Stimulated activated CD4-positive, alpha-beta T cell treated with anti-CD3 and anti-CD28 coated beads, Interleukin-12 subunit alpha, Interleukin-12 subunit beta, amount 100 ng/mL, for 24 hours (primary cell): ENCODE measurements around the gene ZNF747.
"Not testable (repeated sequence)": the region's sequence is repeated elsewhere in the genome, so short reads cannot be mapped to it uniquely, and the experiment has no call there.

Experiments
- DNase-seq, 2 experiments: peaks; one replicate each; pipeline ENCODE4 v3.0.0-alpha.2; 2020; ENCODE audit warnings: low read depth in 2 of 2

ZNF747 gene

GRCh38 chr16:30533748-30534367, 800 bp downstream of the ZNF747 start:
- no peak for DNase-seq

GRCh38 chr16:30533146-30533522, 1.5 kb downstream of the ZNF747 start:
- no peak for DNase-seq

- DNase-seq, result no peak
Observed at GRCh38 chr16:30532285-30533145, 2.1 kb downstream of the ZNF747 start.

GRCh38 chr16:30530163-30531037, 4.3 kb downstream of the ZNF747 start:
- DNase-seq, result no peak

- DNase-seq, result no peak
Observed at GRCh38 chr16:30528799-30529457, 5.7 kb downstream of the ZNF747 start.

- no peak for DNase-seq
Observed at GRCh38 chr16:30527635-30528178, 7.0 kb downstream of the ZNF747 start.

GRCh38 chr16:30526823-30527634, 7.6 kb downstream of the ZNF747 start:
- peak; percentile 89 to 97 for DNase-seq

GRCh38 chr16:30526137-30526822, 8.4 kb downstream of the ZNF747 start, which contains the start of gene ZNF768:
ZNF768 (minus strand) TSS chr16:30526566; CDS start chr16:30526413, 153 bp downstream.
- DNase-seq, result no peak

GRCh38 chr16:30525844-30526136, 8.9 kb downstream of the ZNF747 start:
- DNase-seq, result no peak

- no peak for DNase-seq
Observed at GRCh38 chr16:30524575-30525568, 9.8 kb downstream of the ZNF747 start.

GRCh38 chr16:30523768-30524574, 10.7 kb downstream of the ZNF747 start:
- DNase-seq, result no peak

GRCh38 chr16:30522702-30523463, 11.8 kb downstream of the ZNF747 start:
- DNase-seq, result not testable (repeated sequence)

- no peak for DNase-seq
Observed at GRCh38 chr16:30521873-30522641, 12.6 kb downstream of the ZNF747 start.

- DNase-seq, result no peak
Observed at GRCh38 chr16:30521476-30521872, 13.2 kb downstream of the ZNF747 start.

GRCh38 chr16:30519120-30520049, 15.3 kb downstream of the ZNF747 start:
- DNase-seq, result no peak
